HCT116 (cell line): ENCODE results near the gene SESN3.

Source experiments
- JUND ChIP-seq: IDR thresholded peaks from 2 replicates; pipeline ENCODE4 v1.6.1; 2012
- YY1 ChIP-seq: IDR thresholded peaks from 2 replicates; pipeline ENCODE4 v1.6.1; 2011; ENCODE audit warnings: low read length, low read depth, moderate library complexity, mild to moderate bottlenecking; ENCODE audit not compliant: insufficient replicate concordance; ENCODE audit errors: extremely low read depth
- TF ChIP-seq, protein P1 (sequence below), 3 experiments: fragments of 200-600 bp in 1 of 3; sonication (generic) in 1 of 3; IDR thresholded peaks in 2 of 3; conservative IDR thresholded peaks in 1 of 3; 2 replicates each; pipeline ENCODE4 v1.5.1; 2012 to 2017; ENCODE audit warnings: low read depth in 2 of 3, low read length in 2 of 3, antibody characterized with exemption in 1 of 3, borderline replicate concordance in 1 of 3, control low read depth in 1 of 3, mild to moderate bottlenecking in 1 of 3, mixed read lengths in 1 of 3, mixed run types in 1 of 3, moderate library complexity in 1 of 3; ENCODE audit not compliant: insufficient read depth in 1 of 3
- TF ChIP-seq, protein P2 (sequence below): IDR thresholded peaks from 2 replicates; pipeline ENCODE4 v1.6.1; 2012

DNA sequence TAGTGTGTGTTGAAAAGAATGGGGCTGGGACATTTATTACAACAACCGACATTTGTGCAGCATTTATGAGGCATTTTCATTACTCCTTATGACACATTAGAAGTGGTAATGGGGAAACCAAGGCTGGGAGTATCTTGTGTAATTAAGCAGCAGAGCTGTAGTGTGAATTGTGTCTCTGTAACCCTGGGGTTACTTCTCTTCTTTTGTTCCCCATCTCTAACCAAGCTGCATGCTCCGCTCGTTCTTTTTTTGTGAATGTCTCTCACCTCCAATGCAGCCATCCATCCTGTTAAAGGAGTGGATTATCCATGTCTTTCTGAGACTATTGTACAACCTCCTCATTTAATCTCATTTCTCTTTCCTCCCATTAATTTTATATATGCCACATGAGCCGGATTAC, 75.6 kb downstream of the SESN3 start:
- TF ChIP-seq YY1 (no peak), JUND (no peak)
- TF ChIP-seq, protein P1, sequence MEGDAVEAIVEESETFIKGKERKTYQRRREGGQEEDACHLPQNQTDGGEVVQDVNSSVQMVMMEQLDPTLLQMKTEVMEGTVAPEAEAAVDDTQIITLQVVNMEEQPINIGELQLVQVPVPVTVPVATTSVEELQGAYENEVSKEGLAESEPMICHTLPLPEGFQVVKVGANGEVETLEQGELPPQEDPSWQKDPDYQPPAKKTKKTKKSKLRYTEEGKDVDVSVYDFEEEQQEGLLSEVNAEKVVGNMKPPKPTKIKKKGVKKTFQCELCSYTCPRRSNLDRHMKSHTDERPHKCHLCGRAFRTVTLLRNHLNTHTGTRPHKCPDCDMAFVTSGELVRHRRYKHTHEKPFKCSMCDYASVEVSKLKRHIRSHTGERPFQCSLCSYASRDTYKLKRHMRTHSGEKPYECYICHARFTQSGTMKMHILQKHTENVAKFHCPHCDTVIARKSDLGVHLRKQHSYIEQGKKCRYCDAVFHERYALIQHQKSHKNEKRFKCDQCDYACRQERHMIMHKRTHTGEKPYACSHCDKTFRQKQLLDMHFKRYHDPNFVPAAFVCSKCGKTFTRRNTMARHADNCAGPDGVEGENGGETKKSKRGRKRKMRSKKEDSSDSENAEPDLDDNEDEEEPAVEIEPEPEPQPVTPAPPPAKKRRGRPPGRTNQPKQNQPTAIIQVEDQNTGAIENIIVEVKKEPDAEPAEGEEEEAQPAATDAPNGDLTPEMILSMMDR (IDR thresholded peaks at IDR 0.05 in 2 of 3, conservative IDR thresholded peaks at IDR 0.05 in 1 of 3; ENCODE audit: borderline replicate concordance in 1 of 3, insufficient read depth in 1 of 3, low read depth in 2 of 3, low read length in 2 of 3), result no peak
- TF ChIP-seq, protein P2, sequence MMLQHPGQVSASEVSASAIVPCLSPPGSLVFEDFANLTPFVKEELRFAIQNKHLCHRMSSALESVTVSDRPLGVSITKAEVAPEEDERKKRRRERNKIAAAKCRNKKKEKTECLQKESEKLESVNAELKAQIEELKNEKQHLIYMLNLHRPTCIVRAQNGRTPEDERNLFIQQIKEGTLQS, result no peak
